ENCODE results near the gene ZMIZ1.

Gene ZMIZ1

DNA sequence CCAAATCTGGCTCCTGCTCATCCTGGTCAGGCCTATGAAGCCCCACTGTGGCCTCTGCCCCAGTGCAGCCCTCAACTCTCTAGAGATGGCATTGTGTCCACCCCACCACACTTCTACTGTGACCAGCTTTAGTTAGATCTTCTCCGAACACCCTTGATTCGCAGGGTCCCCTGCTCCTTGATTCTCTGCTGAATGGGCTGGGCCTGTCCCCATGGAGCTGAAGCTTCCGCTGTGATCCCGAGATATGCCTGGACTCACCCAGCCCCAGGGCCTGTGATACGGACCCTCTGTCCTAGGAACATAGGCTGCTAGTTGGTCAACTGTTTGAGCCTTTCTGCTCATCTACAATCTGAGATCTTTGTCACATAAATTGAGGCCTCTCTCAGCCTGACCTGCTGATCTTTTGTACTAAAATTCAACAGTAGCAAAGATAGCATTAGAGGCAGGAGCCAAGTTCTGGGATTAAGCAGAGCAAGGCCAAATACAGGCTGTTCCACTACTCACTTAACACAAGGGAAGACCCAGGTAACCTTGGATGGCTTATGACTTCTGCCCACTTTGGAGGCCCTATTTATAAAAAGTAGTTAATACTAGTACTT lies 272.0 kb downstream of the ZMIZ1 start:
- Histone ChIP-seq H2BK12ac (ENCODE audit: low read length in 2 of 2) (peak overlapping the region; percentile 3 to 59), H4K91ac (ENCODE audit: low read length) (peak overlapping the region; percentile 4), H3K4me2 (ENCODE audit: low read length, poor library complexity, severe bottlenecking) (no peak overlapping the region), H3K23ac (ENCODE audit: low read length in 2 of 2) (no peak overlapping the region), H3K27me3 (ENCODE audit: control insufficient read depth in 1 of 2, insufficient read depth in 1 of 2, low read length in 2 of 2) (no peaks in the 10 kb centered on the region), H2BK120ac (ENCODE audit: low read depth, low read length) (no peak overlapping the region), H2BK15ac (ENCODE audit: low read depth, poor library complexity, severe bottlenecking) (no peak overlapping the region), H2AFZ (ENCODE audit: low read depth, low read length) (no peak overlapping the region), H3K4ac (ENCODE audit: low read depth in 1 of 2, low read length in 2 of 2) (peak overlapping the region; percentile 35 to 42), H3K9me3 (ENCODE audit: control insufficient read depth, low read length) (peaks cover 5% of the 10 kb centered on the region), H3K4me1 (ENCODE audit: control insufficient read depth, insufficient read depth, low read depth, low read length) (peaks cover 18% of the 10 kb centered on the region), H3K18ac (ENCODE audit: low read depth in 1 of 2, low read length in 2 of 2) (peak overlapping the region in 1 of 2 experiments; percentile 65), H3K36me3 (ENCODE audit: control insufficient read depth in 1 of 2, insufficient read depth in 2 of 2, low read depth in 1 of 2, low read length in 2 of 2) (no peaks in the 10 kb centered on the region), H3K9ac (ENCODE audit: low read length) (no peak overlapping the region), H2BK5ac (ENCODE audit: low read depth, low read length, poor library complexity, severe bottlenecking) (no peak overlapping the region), H3K79me1 (replicated peaks; ENCODE audit: low read length, poor library complexity, severe bottlenecking) (no peaks in the 10 kb centered on the region), H2AK5ac (ENCODE audit: low read length, severe bottlenecking) (no peak overlapping the region), H4K8ac (ENCODE audit: low read length) (peak overlapping the region; percentile 29), H3K27ac (ENCODE audit: low read length, poor library complexity, severe bottlenecking) (no peak overlapping the region), H3K14ac (ENCODE audit: low read length in 2 of 2) (no peak overlapping the region), H3K4me3 (ENCODE audit: insufficient read depth in 1 of 2, low read depth in 1 of 2, low read length in 2 of 2) (no peak overlapping the region)
- no peak for DNase-seq
- WGBS: 95% methylated on average over 5 of the region's 5 CpGs

DNA sequence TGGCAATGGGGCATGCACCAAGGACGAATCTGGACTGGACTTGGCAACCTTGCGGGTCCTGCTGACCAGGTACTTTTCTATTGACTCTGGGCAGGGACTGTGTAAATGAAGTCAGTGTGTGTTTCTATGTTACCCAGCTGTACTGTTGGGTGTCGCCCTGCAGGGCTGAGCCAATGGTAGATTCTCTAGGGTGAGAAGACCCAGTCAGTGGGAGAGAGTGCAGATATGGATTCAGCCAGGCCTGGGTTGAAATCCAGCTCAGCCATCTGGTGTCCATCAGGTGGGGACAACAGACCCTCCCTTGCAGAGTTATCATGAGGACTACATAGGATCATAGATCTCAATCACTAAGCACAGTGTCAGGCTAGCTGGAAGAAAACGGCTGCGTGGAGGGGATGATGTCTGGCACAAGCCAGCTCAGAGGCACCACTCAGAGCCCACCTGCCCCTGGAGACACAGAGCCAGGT lies 273.6 kb downstream of the ZMIZ1 start:
- Histone ChIP-seq H3K79me1 (replicated peaks; ENCODE audit: low read length, poor library complexity, severe bottlenecking) (no peaks in the 10 kb centered on the region), H3K14ac (ENCODE audit: low read length in 2 of 2) (no peak overlapping the region), H3K9me3 (ENCODE audit: control insufficient read depth, low read length) (peaks cover 5% of the 10 kb centered on the region), H2AK5ac (ENCODE audit: low read length, severe bottlenecking) (no peak overlapping the region), H3K4me1 (ENCODE audit: control insufficient read depth, insufficient read depth, low read depth, low read length) (peaks cover 12% of the 10 kb centered on the region), H3K4me3 (ENCODE audit: insufficient read depth in 1 of 2, low read depth in 1 of 2, low read length in 2 of 2) (no peak overlapping the region), H3K4ac (ENCODE audit: low read depth in 1 of 2, low read length in 2 of 2) (no peak overlapping the region), H4K8ac (ENCODE audit: low read length) (no peak overlapping the region), H3K23ac (ENCODE audit: low read length in 2 of 2) (no peak overlapping the region), H3K4me2 (ENCODE audit: low read length, poor library complexity, severe bottlenecking) (no peak overlapping the region), H2BK15ac (ENCODE audit: low read depth, poor library complexity, severe bottlenecking) (peak overlapping the region; percentile 26), H3K18ac (ENCODE audit: low read depth in 1 of 2, low read length in 2 of 2) (no peak overlapping the region), H2AFZ (ENCODE audit: low read depth, low read length) (no peak overlapping the region), H4K91ac (ENCODE audit: low read length) (no peak overlapping the region), H2BK12ac (ENCODE audit: low read length in 2 of 2) (no peak overlapping the region), H3K36me3 (ENCODE audit: control insufficient read depth in 1 of 2, insufficient read depth in 2 of 2, low read depth in 1 of 2, low read length in 2 of 2) (no peaks in the 10 kb centered on the region), H2BK5ac (ENCODE audit: low read depth, low read length, poor library complexity, severe bottlenecking) (no peak overlapping the region), H3K27me3 (ENCODE audit: control insufficient read depth in 1 of 2, insufficient read depth in 1 of 2, low read length in 2 of 2) (no peaks in the 10 kb centered on the region), H3K27ac (ENCODE audit: low read length, poor library complexity, severe bottlenecking) (no peak overlapping the region), H3K9ac (ENCODE audit: low read length) (no peak overlapping the region), H2BK120ac (ENCODE audit: low read depth, low read length) (no peak overlapping the region)
- WGBS: 93% methylated on average over 5 of the region's 5 CpGs
- no peak for DNase-seq

DNA sequence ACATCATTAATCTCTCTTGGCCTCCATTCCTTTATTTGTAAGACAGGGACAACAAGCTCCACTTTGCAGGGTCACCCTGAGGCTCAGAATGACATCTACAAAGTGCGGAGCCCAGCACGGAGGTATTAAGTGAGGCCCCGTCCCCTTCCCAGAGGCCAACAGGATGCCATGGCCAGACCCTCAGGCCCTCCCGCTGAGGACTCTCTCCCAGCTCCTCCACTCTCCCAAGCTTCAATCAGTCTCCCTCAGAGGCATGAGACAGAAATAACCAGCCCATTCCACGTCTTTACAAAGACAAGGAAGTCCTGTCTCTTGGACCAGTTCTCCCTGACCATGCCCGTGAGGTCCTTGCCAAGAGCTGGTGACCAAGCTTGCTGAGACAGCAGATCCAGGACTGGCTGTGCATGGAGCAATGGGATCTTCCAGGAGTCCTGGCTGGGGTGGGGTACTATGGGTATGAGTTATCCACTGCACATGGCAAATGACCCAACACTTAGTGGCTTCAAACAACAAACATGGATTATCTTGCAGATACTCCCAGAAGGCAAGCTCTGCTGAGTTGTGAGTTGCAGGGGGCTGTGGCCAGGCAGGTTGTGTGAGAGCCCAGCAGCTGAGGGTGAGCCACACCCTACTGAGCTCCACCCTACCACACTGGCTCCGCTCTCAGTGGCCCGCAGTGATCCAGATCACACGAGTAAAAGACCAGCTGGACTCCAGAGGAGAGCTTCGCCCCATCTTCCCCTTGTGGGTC lies 274.2 kb downstream of the ZMIZ1 start:
- Histone ChIP-seq H3K4me3 (ENCODE audit: insufficient read depth in 1 of 2, low read depth in 1 of 2, low read length in 2 of 2) (no peak overlapping the region), H4K8ac (ENCODE audit: low read length) (no peak overlapping the region), H2BK5ac (ENCODE audit: low read depth, low read length, poor library complexity, severe bottlenecking) (no peak overlapping the region), H3K4me2 (ENCODE audit: low read length, poor library complexity, severe bottlenecking) (no peak overlapping the region), H3K18ac (ENCODE audit: low read depth in 1 of 2, low read length in 2 of 2) (no peak overlapping the region), H3K9me3 (ENCODE audit: control insufficient read depth, low read length) (no peaks in the 10 kb centered on the region), H3K27ac (ENCODE audit: low read length, poor library complexity, severe bottlenecking) (no peak overlapping the region), H3K23ac (ENCODE audit: low read length in 2 of 2) (no peak overlapping the region), H2BK15ac (ENCODE audit: low read depth, poor library complexity, severe bottlenecking) (peak overlapping the region; percentile 3), H3K4ac (ENCODE audit: low read depth in 1 of 2, low read length in 2 of 2) (no peak overlapping the region), H3K36me3 (ENCODE audit: control insufficient read depth in 1 of 2, insufficient read depth in 2 of 2, low read depth in 1 of 2, low read length in 2 of 2) (no peaks in the 10 kb centered on the region), H2AK5ac (ENCODE audit: low read length, severe bottlenecking) (no peak overlapping the region), H3K9ac (ENCODE audit: low read length) (no peak overlapping the region), H2AFZ (ENCODE audit: low read depth, low read length) (no peak overlapping the region), H2BK120ac (ENCODE audit: low read depth, low read length) (no peak overlapping the region), H2BK12ac (ENCODE audit: low read length in 2 of 2) (peak overlapping the region in 1 of 2 experiments; percentile 23), H3K79me1 (replicated peaks; ENCODE audit: low read length, poor library complexity, severe bottlenecking) (no peaks in the 10 kb centered on the region), H3K4me1 (ENCODE audit: control insufficient read depth, insufficient read depth, low read depth, low read length) (peaks cover 14% of the 10 kb centered on the region), H4K91ac (ENCODE audit: low read length) (peak overlapping the region; percentile 54), H3K14ac (ENCODE audit: low read length in 2 of 2) (peak overlapping the region in 1 of 2 experiments; percentile 69), H3K27me3 (ENCODE audit: control insufficient read depth in 1 of 2, insufficient read depth in 1 of 2, low read length in 2 of 2) (no peaks in the 10 kb centered on the region)
- WGBS: 88% methylated on average over 10 of the region's 10 CpGs
- no peak for DNase-seq

DNA sequence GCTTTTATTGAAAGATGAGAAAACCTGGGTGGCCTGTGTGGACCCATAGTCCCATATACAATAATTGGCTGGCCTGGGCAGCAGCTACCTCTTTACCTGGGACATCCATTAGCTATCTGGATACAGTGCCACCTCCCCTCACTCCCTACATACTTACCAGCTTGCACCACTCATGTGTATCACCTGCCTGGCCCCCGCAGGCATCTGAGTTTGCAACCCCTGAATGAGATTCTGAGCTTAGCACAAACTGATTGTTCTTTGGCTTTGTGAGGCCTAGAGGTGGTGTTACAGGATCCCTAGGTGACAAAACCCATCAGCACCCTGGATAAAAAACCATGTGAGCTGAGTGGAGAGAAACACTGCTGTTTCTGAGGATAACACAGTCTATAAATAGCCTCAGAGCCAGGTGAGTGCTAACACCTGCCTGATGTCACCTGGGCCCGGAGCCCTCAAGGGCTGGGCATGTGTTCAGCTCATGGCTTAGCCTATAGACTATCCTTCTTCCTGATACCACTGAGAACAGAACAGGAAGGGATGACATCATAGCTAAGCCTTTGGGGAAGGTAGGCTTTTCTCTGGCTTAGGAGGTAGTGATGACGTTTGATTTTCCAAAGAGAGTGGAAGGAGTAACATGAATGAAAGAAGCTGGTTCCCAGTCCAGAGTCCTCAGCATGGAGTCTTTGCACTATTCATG lies 275.9 kb downstream of the ZMIZ1 start:
- H3K4me1 ChIP-seq (ENCODE audit: control insufficient read depth, insufficient read depth, low read depth, low read length): peaks cover 31% of the 10 kb centered on the region
- no peak overlapping the region for H3K27ac ChIP-seq (ENCODE audit: low read length, poor library complexity, severe bottlenecking)
- peaks cover 11% of the 10 kb centered on the region for H3K79me1 ChIP-seq (replicated peaks; ENCODE audit: low read length, poor library complexity, severe bottlenecking)
- H2BK120ac ChIP-seq (ENCODE audit: low read depth, low read length): no peak overlapping the region
- no peak overlapping the region for H3K4me2 ChIP-seq (ENCODE audit: low read length, poor library complexity, severe bottlenecking)
- H3K4ac ChIP-seq (ENCODE audit: low read depth in 1 of 2, low read length in 2 of 2): peak overlapping the region in 1 of 2 experiments; percentile 27
- no peaks in the 10 kb centered on the region for H3K9me3 ChIP-seq (ENCODE audit: control insufficient read depth, low read length)
- WGBS: 88% methylated on average over 3 of the region's 3 CpGs
- H3K14ac ChIP-seq (ENCODE audit: low read length in 2 of 2): no peak overlapping the region
- H2AK5ac ChIP-seq (ENCODE audit: low read length, severe bottlenecking): no peak overlapping the region
- H3K27me3 ChIP-seq (ENCODE audit: control insufficient read depth in 1 of 2, insufficient read depth in 1 of 2, low read length in 2 of 2): no peaks in the 10 kb centered on the region
- no peak overlapping the region for H2BK5ac ChIP-seq (ENCODE audit: low read depth, low read length, poor library complexity, severe bottlenecking)
- no peak for DNase-seq
- H4K91ac ChIP-seq (ENCODE audit: low read length): no peak overlapping the region
- H2AFZ ChIP-seq (ENCODE audit: low read depth, low read length): no peak overlapping the region
- H3K23ac ChIP-seq (ENCODE audit: low read length in 2 of 2): no peak overlapping the region
- H3K9ac ChIP-seq (ENCODE audit: low read length): no peak overlapping the region
- H2BK12ac ChIP-seq (ENCODE audit: low read length in 2 of 2): peak overlapping the region in 1 of 2 experiments; percentile 15
- no peak overlapping the region for H2BK15ac ChIP-seq (ENCODE audit: low read depth, poor library complexity, severe bottlenecking)
- no peak overlapping the region for H3K4me3 ChIP-seq (ENCODE audit: insufficient read depth in 1 of 2, low read depth in 1 of 2, low read length in 2 of 2)
- H4K8ac ChIP-seq (ENCODE audit: low read length): no peak overlapping the region
- H3K36me3 ChIP-seq (ENCODE audit: control insufficient read depth in 1 of 2, insufficient read depth in 2 of 2, low read depth in 1 of 2, low read length in 2 of 2): peaks cover 10 to 11% of the 10 kb centered on the region in 2 experiments
- no peak overlapping the region for H3K18ac ChIP-seq (ENCODE audit: low read depth in 1 of 2, low read length in 2 of 2)

Measured in mesenchymal stem cell (in vitro differentiated cells and primary cell).